GM21723 (cell line): ENCODE data around the gene SYK.
A peak's percentile ranks its signal among the peaks of the same experiment; 100 is the strongest.

Experiments used
- ATAC-seq: cut with Tn5 transposase; IDR thresholded peaks from one replicate; pipeline ENCODE4 v1.9.1; 2021; ENCODE audit warnings: mild to moderate bottlenecking, moderate library complexity; ENCODE audit not compliant: unreplicated experiment

SYK gene

GRCh38 chr9:90821697-90822096 lies 20.1 kb downstream of the SYK start:
- no peak for ATAC-seq

GRCh38 chr9:90822866-90823265 lies 21.2 kb downstream of the SYK start:
- no peak for ATAC-seq

DNA sequence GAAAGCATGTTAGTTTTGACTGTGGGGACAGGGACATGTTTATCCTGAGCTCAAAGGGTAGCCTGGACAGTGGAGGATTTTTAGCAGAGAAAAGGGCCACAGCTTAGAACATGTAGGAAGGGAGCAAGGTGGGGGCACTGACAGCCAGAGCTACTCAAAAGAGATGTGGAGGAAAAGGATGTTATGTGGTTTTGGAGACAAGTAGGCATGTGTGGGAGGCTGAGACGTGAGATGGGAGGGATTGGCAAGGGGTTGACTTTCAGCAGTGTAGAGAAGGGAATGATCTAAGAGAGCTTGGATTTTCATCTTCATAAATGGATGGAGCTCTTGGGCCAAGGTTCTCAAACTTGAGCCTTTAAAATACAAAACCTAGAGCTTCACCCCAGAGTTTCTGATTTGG lies 24.0 kb downstream of the SYK start:
- ATAC-seq: no peak

GRCh38 chr9:90826326-90827020 lies 24.9 kb downstream of the SYK start:
- no peak for ATAC-seq

DNA sequence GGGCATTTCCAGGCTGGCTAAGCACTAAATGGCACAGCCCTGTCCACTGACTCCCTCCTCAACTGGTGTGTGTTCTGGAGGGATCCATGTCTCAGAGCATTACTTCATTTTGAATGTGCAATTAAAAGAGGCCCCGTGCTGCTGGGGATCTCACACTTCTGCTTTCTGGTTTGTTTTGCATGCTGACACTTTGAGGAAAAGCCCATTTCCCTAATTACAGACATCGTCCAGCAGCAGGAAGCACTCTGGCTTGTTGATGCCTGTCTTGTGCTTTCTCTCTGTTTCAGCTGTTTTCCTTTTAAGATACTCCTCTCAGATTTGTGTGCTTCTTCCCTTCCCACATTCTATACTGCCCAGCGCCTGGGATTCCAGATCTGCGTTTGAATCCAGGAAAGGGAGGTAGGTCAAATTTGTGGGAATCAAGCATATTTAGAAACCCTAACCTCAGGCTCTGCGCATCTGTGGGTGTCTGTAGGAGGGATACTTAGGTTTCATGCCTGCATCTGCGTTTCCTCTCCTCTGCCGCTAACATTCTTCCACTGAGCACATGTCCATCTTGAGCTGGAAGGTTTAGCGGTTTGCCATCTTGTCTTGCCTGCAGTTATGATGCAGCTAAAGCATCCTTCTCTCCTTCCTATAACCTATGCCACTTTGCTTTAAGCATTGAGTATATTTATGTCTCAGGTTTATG lies 25.7 kb downstream of the SYK start:
- ATAC-seq: peak; percentile 57

- ATAC-seq: no peak
Measured at GRCh38 chr9:90830051-90830450, 28.4 kb downstream of the SYK start.

- ATAC-seq: peak; percentile 50
Measured at GRCh38 chr9:90830977-90831376, 29.4 kb downstream of the SYK start.

DNA sequence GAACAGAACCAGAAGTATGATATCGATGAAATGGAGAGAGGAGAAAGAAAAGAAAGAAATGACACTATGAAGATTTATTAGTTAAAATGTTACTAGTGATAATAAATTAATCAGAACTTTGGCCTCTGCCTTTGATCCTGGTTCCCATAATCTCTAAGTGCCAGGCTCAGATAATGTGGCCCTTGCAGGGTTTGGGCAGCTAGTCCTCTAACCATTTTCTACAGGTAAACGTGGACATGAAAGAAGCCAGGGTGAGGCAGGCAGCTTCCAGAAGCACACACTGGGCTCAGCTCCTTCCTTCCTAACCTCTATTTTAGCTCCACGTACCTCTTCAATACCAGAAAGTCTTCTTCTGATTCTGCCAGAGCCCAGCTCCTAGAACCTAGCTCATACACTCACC lies 30.6 kb downstream of the SYK start:
- ATAC-seq: no peak

DNA sequence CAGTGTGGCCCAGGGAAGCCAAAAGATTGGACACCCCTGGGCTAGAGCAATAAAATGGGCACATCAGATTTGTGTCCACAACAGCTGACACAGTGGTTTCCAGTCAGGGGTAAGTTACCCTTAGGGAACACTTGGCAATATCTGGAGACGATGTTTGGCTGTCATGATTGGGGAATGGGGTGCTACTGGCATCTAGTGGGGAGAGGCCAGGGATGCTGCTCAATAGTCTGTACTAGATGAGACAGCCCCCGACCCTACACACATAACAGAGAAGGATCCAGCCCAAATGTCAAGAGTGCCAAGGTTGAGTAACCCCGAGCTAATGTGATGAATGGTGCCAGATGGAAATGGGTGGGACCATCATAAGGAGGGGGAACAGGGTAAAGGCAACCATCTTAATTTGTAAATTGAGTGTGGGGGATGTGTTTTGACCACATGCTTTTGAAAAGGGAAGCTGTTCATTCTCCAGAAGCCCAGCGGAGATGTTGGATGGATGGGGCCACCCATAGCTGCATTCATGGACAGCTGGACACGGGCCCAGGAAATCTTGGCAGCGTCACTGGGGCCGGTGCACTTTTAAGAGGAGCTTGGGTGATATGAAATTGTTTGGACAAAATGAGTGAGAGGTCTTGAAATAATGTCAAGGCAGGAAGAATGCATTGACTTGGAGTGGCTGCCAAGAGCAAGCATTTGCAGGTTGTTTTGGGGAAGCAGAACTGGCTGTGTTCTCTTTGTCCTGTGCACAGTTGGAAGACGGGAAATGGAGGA lies 33.4 kb downstream of the SYK start:
- no peak for ATAC-seq

DNA sequence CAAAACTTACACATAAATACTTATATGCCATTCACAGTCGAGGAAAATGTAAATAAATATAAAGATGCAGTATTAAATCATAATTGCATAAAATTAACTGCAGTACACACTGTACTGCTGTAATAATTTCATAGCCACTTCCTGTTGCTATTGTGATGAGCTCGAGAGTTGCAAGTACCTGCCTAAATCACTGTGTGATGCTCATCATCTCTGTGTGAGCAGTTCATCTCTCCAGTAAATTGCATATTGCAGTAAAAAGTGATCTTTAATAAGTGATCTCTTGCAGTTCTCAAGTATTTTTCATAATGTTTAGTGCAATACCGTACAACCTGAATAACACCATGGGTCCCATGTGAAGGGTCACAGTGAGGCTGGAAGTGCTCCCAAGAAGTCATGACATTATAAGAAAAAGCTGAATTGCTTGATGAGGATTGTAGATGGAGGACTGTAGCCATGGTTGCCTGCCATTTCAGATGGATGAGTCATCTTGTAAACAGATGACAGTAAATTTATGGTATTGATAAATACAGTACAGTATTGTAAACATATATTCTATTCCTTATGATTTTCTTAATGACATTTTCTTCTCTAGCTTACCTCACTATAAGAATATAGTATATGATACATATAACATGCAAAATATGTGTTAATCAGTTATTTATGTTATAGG lies 34.9 kb downstream of the SYK start:
- no peak for ATAC-seq

DNA sequence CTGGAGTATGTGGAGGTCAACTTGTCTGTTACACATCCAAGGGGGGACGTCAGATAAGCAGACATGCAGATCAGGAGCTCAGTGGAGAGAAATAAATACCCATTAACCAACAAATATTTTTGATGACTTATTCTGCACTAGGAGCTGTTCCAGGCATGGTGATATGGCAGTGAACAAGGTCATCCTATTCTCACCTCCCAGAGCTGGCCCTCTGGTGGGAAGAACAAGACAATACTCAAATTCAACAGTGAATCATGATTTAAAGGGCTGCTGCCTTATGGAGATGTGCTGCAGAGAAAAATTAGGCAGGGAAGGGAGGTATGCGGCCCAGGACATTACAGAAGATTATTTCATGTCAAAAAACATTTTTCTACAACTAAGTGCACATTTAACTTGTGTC lies 36.5 kb downstream of the SYK start:
- ATAC-seq: no peak

DNA sequence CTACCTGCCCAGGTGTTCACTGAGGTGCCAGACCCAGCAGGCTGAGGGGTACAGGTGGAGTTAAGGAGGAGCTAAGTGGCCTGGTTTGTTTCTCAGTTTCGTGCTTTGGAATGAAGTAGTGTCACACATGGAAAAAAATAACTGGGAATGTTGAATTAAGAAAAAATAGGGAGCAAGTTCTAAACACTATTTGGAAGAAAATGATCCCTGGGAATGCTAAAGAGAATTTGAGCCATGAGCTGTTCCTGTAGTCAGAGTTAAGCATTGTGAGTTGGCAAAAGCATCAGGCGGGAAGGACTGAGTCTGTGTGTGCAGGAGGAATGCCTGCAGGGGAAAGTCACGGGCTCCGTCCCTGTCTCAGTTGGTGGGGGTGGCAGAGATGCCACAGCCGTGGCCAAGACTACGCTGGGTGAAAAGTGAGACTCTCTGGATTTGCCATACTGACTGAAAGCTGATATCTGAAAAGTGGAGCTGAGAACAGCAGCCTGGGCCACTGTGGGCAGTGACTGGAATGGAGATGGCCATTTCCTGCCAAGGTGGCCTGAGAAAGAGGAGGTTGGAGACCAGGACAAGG lies 37.0 kb downstream of the SYK start:
- no peak for ATAC-seq

GRCh38 chr9:90839183-90839728 lies 37.6 kb downstream of the SYK start:
- no peak for ATAC-seq

DNA sequence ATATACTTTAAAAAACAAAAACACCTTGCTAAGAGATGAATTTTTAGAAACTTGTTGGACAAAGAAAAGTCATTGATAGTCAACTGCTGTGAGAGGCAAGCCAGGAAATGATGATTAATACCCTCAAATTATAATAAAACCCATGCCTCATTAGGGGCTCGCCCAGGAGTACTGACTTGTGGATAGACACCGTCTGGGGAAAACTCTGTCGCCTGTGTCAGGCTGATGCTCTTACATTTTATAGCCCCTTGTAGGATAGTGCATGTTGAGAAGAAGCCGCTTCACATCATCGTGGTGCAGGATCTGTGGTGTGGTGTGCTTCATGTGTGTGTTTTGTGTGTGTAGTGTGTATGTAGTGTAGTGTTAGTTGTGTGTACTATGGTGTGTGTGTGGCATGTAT lies 39.1 kb downstream of the SYK start:
- no peak for ATAC-seq

GRCh38 chr9:90841213-90841612 lies 39.6 kb downstream of the SYK start:
- ATAC-seq: no peak

DNA sequence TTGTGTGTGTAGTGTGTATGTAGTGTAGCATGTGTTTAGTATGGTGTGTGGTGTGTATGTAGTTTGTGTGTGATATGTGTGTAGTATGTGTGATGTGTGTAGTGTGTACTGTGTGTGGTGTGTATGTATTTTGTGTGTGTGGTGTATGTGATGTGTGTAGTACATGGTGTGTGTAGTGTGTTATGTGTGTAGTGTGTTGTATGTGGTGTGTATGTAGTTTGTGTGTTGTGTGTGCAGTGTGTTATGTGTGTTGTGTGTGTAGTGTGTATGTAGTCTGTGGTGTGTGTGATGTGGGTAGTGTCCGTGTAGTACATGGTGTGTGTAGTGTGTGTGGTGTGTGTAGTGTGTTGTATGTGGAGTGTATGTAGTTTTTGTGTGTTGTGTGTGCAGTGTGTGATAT lies 40.0 kb downstream of the SYK start:
- ATAC-seq: no peak

GRCh38 chr9:90842176-90842777 lies 40.7 kb downstream of the SYK start:
- no peak for ATAC-seq

GRCh38 chr9:90842996-90843395 lies 41.4 kb downstream of the SYK start:
- ATAC-seq: no peak

GRCh38 chr9:90843525-90843924 lies 41.9 kb downstream of the SYK start:
- no peak for ATAC-seq

- ATAC-seq: no peak
Measured at GRCh38 chr9:90844326-90844725, 42.7 kb downstream of the SYK start.
